ENCODE data around the gene SLC1A2. TPM values are rescaled to one million over a fixed set of nuclear protein-coding genes. Genes with fewer than 3 reads are reported as not detected.

The SLC1A2 gene
- total RNA-seq, 1 donor from 2014 or later: 0.41 TPM

- H3K27me3 Mint-ChIP-seq (ENCODE audit: unreplicated experiment): no peaks in the 10 kb centered on the region
- TF ChIP-seq CTCF (IDR thresholded peaks at IDR 0.05; ENCODE audit: unreplicated experiment): no peak
- H3K9me3 Mint-ChIP-seq (ENCODE audit: unreplicated experiment): no peaks in the 10 kb centered on the region
- no peak overlapping the region for H3K4me3 Mint-ChIP-seq (ENCODE audit: unreplicated experiment)
- DNase-seq (ENCODE audit: low spot score): no peak
- H3K27ac Mint-ChIP-seq (ENCODE audit: unreplicated experiment): no peak overlapping the region
- no peaks in the 10 kb centered on the region for H3K4me1 Mint-ChIP-seq (ENCODE audit: unreplicated experiment)
- no peaks in the 10 kb centered on the region for H3K36me3 Mint-ChIP-seq (ENCODE audit: low read depth, unreplicated experiment)
Measured at GRCh38 chr11:35359321-35360054, 59.9 kb downstream of the SLC1A2 start.

- no peak overlapping the region for H3K27ac Mint-ChIP-seq (ENCODE audit: unreplicated experiment)
- H3K4me3 Mint-ChIP-seq (ENCODE audit: unreplicated experiment): no peak overlapping the region
Measured at GRCh38 chr11:35358391-35358790, 61.0 kb downstream of the SLC1A2 start.

GRCh38 chr11:35357923-35358322, 61.4 kb downstream of the SLC1A2 start:
- DNase-seq (ENCODE audit: low spot score): no peak
- Mint-ChIP-seq H3K9me3 (ENCODE audit: unreplicated experiment) (no peaks in the 10 kb centered on the region), H3K27me3 (ENCODE audit: unreplicated experiment) (no peaks in the 10 kb centered on the region), H3K36me3 (ENCODE audit: low read depth, unreplicated experiment) (no peaks in the 10 kb centered on the region), H3K4me1 (ENCODE audit: unreplicated experiment) (no peaks in the 10 kb centered on the region), H3K27ac (ENCODE audit: unreplicated experiment) (no peak overlapping the region), H3K4me3 (ENCODE audit: unreplicated experiment) (no peak overlapping the region)
- no peak for TF ChIP-seq CTCF (IDR thresholded peaks at IDR 0.05; ENCODE audit: unreplicated experiment)

More at GRCh38 chr11:35358391-35358790, 61.0 kb downstream of the SLC1A2 start:
- no peaks in the 10 kb centered on the region for H3K9me3 Mint-ChIP-seq (ENCODE audit: unreplicated experiment)
- TF ChIP-seq CTCF (IDR thresholded peaks at IDR 0.05; ENCODE audit: unreplicated experiment): no peak
- H3K36me3 Mint-ChIP-seq (ENCODE audit: low read depth, unreplicated experiment): no peaks in the 10 kb centered on the region
- no peak for DNase-seq (ENCODE audit: low spot score)
- H3K4me1 Mint-ChIP-seq (ENCODE audit: unreplicated experiment): no peaks in the 10 kb centered on the region
- H3K27me3 Mint-ChIP-seq (ENCODE audit: unreplicated experiment): no peaks in the 10 kb centered on the region

- no peaks in the 10 kb centered on the region for H3K9me3 Mint-ChIP-seq (ENCODE audit: unreplicated experiment)
- no peaks in the 10 kb centered on the region for H3K27me3 Mint-ChIP-seq (ENCODE audit: unreplicated experiment)
- no peak for DNase-seq (ENCODE audit: low spot score)
- no peak overlapping the region for H3K4me3 Mint-ChIP-seq (ENCODE audit: unreplicated experiment)
- H3K27ac Mint-ChIP-seq (ENCODE audit: unreplicated experiment): no peak overlapping the region
- no peak for TF ChIP-seq CTCF (IDR thresholded peaks at IDR 0.05; ENCODE audit: unreplicated experiment)
- no peaks in the 10 kb centered on the region for H3K36me3 Mint-ChIP-seq (ENCODE audit: low read depth, unreplicated experiment)
- no peaks in the 10 kb centered on the region for H3K4me1 Mint-ChIP-seq (ENCODE audit: unreplicated experiment)
Measured at GRCh38 chr11:35355102-35355749, 64.1 kb downstream of the SLC1A2 start.

- Mint-ChIP-seq H3K4me1 (ENCODE audit: unreplicated experiment) (no peaks in the 10 kb centered on the region), H3K9me3 (ENCODE audit: unreplicated experiment) (no peaks in the 10 kb centered on the region), H3K36me3 (ENCODE audit: low read depth, unreplicated experiment) (no peaks in the 10 kb centered on the region), H3K4me3 (ENCODE audit: unreplicated experiment) (no peak overlapping the region), H3K27me3 (ENCODE audit: unreplicated experiment) (no peaks in the 10 kb centered on the region), H3K27ac (ENCODE audit: unreplicated experiment) (no peak overlapping the region)
- no peak for TF ChIP-seq CTCF (IDR thresholded peaks at IDR 0.05; ENCODE audit: unreplicated experiment)
- DNase-seq (ENCODE audit: low spot score): no peak
Measured at GRCh38 chr11:35354644-35355043, 64.7 kb downstream of the SLC1A2 start.
